LNCAP (cell line): Measurements from ENCODE around the gene SYNDIG1.

Experiments
- CTCF ChIP-seq: fragments of 450-650 bp; IDR thresholded peaks from 2 replicates; pipeline ENCODE4 v1.5.1; 2017; ENCODE audit warnings: mild to moderate bottlenecking

The SYNDIG1 gene

DNA sequence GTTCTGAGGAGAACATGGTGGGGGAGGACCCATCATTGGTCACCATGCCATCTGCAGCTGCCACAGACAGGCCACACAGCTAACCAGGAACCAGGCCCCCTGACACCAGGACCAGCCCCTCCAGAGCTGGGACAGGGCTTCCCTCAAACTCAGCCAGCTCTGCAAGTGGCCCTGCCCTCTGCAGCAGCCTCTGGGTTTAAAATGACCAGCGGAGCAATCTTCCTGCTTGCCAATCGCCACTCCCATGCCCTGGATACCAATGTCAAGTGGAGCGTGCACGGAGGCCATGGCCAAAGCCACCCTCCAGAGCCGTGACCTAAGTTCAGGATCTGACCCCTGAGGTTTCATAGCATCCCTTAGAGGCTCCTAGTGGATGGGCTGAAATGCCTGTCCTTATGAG is 199.4 kb downstream of the SYNDIG1 start:
- TF ChIP-seq CTCF: no peak

- TF ChIP-seq CTCF: no peak
Observed at GRCh38 chr20:24669701-24670100, 200.3 kb downstream of the SYNDIG1 start.

- no peak for TF ChIP-seq CTCF
Observed at GRCh38 chr20:24670341-24670872, 201.0 kb downstream of the SYNDIG1 start.

- TF ChIP-seq CTCF: no peak
Observed at GRCh38 chr20:24670981-24671380, 201.6 kb downstream of the SYNDIG1 start.

DNA sequence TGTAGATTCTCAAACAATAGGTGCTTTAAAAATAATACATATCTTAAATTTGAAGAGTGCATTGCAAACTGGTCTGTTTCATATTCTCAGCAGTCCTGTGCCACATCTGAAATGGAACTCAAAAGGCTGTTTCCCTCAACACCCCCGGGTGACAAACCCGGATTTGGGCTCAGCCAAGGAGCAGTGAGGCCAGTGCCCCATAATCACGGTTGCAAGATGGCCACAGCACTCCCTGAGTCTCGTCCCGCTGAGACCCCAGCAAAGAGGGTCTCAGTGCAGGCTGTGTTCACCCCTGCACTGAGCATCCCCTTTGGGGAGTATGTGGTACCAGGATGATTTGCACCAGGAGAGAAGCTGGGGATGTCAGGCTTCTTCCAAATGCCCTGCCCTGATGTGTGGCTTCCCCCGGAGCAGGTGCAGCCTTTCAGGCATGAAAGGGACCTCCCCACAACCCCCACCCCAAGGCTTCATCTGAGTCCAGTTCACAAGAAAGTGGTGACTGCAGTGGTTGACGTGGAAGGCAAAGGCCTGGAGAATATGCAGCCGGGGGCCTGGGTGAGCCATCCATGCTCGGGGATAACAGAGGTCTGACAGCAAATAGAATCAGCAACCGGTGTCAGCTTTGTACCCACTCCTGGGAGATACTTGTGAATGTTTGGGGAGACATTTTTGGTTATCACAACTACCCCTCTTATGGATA is 202.9 kb downstream of the SYNDIG1 start:
- TF ChIP-seq CTCF: no peak

DNA sequence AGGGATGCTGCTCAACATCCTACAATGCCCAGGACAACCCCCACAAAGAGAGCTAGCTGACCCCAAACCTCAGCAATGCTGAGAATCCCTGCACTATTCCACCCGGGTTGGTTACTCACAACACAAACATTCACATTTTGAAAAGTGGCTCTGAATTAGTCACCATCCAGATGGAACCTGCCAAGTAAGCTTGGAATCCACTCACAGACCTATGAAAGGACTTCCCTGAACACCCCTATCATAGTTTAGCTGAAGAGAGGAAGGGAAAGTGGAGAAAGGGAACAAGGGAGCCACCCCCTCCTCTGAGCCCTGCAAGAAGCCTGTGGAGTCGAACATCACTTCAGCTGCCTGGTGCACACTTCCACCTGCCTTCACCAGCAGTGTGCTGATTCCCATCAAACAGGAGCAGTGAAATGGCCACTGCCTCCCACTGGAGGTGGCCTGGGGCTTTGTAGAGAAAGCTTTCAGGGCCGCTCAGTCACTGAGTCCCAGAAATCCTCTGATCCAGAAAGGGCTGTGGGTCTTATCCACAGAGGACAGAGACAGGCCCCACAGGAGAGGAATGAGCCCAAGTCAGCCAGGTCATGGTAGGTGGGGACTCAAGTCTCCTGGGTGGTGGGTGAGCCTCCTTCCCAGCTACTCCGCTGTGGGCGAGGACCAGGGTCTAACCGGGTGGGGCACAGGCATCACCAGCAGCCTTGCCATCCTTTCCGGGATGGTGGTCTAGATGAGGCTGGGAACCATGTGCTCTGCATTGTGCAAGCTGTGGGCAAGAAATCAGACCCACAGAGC is 203.7 kb downstream of the SYNDIG1 start:
- no peak for TF ChIP-seq CTCF

- no peak for TF ChIP-seq CTCF
Observed at GRCh38 chr20:24673678-24674570, 204.5 kb downstream of the SYNDIG1 start.
